Putamen (tissue), 1 donor: ENCODE data around the gene TMEM205.
"Not testable (repeated sequence)": the region's sequence is repeated elsewhere in the genome, so short reads cannot be mapped to it uniquely, and the experiment has no call there.

Experiments used
- DNase-seq: peaks from one replicate; pipeline ENCODE4 v3.0.0-alpha.2; 2016; ENCODE audit warnings: low spot score

TMEM205 gene

DNA sequence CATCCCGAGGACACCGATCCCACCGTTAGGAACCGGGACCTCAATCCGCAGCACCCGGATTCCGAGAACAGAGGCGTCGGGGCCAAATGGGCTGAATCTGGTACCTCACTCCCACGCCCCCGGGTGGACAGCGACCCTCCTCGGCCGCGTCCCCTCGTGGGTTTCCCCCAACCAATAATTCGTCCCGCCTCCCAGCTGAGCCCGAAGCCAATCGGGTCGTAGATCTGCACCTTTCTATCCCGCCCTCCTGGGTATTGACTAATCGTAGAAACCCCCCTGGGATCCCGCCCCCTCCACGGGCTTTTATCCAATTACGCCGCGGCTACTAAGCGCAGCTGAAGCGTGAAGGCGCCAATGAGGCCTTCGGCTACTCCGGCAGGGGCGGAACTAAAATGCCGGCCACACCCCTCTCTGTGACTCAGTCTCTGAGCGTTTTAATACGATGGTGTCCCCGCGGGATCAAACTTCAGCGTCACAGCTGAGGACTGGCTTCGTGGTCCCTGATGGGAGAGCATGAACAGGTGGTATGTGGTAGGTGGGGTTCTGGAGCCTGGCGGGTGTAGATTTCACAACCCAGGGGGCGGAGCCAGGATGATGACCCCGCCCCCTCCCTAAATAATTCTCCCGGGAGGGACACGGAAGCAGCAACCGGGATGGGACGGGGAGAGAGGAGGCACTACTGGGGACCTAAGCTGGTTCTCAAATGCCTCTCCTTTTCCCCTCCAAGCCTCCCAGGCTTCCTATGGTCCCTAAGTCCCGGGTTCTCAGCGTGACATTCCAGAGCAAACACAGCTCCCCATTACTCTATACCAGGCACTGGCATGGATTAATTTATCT lies at the start of gene TMEM205, which contains the start of gene CCDC159:
TSS of gene TMEM205 (minus strand) at position 165 of the 837 bp plus-strand sequence. CDS start 649 bp downstream, outside the sequence.
TSS of gene CCDC159 (plus strand) at position 416 of the 837 bp plus-strand sequence. CDS start at position 504, 88 bp downstream.
- peak; percentile 99 for DNase-seq

DNA sequence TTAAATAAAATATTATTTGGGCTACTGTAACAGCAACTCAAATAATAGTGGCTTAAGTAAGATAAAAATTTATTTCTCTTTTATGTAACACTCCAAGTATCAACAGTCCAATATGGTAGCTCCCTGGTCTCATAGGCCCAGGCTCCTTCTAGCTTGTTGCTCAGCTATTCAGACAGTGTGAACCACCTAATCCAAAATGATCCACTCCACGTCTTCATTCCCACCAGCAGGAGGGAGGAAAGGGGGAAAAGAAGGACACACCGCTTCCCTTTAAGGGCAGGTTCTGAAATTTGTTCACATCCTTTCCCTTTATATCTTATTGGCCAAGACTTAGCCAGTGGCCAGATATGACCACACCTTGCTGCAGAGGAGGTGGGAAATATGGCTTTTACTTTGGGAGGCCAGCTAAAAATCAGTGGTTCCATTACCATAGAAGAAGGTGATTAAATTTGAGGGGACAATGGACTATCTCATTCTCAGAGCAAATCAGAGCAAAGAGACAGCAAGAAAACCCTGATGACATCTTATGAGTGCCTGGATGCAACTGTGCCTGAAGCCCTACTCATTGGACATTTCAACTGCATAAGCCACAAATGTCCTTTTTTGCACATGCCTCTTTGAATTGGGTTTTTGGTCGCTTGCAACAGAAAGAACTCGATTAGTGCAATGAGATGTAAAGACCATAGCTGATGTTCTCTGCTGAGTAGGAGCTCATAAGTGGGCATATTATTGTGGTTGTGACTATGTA lies 45.0 kb upstream of the TMEM205 start:
- no peak for DNase-seq

DNA sequence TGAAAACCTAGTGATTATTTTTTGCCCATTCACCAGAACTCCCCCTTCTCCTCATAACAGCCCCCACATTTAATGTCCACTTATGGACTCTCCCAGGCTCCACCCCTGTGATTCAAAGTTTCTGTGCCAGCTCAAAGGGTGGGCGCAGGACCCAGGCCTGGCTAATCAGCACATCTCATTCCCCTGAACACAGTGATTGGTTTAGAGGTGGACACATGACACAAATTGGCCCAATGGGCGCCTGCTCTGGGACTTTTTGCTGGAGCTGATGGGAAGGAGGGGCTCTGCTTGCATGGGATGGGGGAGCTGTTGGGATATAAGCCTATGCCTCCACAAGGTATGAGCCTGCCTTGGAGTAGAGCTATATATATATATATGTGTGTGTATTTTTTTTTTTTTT lies 44.3 kb upstream of the TMEM205 start:
- no peak for DNase-seq

DNA sequence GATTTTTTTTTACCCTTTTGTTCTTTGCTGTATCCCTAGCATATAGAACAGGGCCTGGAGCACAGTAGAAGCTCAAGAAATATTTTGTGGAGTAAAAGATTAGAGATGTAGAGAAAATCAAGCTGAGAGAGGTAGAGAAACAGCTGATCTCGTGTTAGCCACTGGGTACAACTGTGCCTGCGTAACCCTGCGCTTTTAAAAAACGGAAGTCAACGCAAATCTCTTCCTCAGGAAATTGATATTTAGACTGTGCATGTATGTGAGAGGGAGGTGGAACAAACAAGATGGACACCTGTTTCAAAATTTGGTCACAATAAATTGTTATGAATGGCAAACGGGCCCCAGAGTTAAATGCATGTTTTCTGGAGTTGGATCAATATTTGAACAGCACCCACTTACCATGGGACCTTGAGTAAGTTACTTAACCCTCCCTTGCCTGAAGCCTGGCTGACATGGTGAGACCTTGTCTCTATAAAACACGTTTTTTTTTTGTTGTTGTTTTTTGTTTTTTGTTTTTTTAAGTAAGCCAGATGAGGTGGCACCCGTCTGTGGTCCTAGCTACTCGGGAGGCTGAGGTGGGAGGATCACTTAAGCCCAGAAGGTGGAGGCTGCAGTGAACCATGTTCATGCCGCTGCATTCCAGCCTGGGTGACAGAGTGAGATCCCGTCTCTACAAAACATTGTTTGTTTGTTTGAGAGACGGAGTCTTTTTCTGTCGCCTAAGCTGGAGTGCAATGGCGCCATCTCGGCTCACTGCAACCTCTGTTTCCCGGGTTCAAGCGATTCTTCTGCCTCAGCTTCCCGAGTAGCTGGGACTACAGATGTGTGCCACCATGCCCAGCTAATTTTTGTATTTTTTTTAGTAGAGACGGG lies 41.3 kb upstream of the TMEM205 start:
- DNase-seq, result no peak

DNA sequence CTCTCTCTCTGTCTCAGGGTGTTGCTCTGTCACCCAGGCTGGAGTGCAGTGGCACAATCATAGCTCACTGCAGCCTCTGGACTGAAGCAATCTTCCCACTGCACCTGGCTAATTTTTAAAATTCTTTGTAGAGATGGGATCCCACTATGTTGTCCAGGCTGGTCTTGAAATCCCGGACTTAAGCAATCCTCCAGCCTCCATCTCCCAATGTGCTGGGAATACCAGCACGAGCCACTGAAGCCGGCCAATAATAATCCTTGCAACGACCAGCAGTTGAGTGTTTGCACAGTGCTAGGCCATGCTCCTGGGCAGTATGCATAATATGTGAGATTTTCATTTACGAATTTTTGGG lies 38.7 kb upstream of the TMEM205 start:
- DNase-seq, result no peak

DNA sequence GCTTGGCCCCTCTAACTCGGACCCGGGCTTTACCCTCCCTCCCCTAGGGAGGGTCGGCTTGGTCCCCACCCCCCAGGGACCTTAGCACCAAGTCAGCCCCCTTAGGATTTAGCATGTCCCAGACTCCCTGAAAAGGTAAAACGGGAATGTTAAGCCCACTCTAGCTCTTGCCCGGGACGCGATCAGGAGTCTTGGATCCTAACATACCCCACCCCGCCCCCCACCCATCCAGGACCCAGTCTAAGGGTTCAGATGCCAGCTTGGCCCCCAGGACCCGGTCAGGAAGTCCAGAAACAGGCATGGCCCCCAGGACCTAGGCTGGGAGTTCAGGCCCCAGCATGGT lies 37.6 kb upstream of the TMEM205 start:
- no peak for DNase-seq

DNA sequence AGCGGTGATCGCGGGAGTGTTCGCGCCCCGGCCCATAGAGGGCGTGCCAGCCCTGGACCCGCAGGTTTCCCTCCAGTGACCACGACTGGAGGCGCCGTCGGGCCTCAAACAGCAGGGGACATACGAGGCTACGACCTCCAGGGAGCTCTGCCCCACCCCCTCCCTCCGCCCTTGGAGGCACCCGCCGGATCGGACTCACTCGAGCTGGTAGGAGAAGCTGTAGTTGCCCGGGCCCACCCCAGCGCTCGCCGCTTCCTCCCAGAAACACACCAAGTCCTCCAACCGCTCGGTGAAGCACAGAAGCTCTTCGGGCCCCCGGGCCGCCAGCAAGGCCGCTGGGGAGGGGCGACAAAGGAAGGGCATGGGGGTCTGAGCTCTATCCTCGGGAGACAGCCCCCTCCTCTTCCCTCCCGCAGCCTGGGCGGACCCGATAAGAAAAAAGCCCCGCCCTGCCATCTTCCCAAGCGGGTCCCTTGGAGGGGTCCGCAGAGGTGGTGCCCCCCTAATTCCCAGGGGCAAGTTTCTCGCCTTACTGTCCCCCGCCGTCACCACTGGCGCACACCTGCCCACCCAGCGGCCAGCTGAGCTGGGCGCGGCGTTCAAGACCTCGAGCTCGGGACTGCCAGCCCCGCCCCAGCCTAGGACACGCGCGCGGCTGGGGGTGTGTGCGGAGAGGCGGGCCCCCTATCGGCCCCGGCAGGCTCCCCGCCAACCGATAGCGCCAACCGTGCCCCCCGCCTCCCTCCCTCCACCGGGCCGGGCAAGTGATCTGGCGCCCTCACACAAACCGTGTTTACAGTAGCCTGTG lies 37.0 kb upstream of the TMEM205 start:
- DNase-seq, result no peak

DNA sequence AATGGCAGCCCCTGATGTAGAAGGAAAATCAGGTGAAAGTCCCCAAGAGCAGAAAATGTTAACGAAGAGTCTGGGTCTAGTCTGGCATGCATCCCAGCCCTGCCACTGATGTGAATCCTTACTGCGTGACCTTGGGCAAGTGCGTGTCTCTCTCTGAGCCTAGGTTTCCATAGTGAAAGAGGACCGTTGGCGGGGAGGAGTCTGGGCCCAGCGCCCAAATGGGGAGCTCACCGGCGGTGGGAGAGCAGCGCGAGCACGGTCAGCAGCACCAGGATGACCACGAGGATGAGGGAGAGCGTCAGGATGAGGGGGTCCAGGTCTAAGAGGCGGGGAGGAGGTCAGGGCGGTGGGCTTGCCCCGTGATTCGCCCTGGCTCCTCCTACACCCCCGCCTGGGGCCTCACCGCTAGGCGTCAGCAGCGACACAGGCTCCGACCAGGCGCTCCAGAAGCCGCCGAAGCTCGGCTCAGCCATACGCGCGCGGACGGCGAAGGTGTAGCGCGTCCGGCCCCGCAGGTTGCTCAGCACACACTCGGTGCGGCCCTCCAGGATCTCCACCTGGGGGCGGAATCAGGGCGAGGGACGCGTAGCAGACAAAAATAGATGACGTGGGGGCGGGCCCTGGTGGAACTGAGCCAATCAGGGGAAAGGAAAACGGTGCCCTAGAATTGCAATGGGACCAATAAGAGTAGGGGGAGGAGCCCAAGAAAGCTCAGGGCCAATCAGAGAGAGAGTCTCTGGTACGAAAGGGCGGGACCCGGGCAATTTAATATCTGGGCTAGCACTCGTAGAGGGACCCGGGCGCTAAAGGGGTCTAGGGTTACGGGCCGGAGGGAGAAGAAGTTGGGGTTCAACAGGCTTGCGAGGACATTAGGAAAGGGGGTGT lies 34.8 kb upstream of the TMEM205 start:
- DNase-seq, result peak; percentile 95

DNA sequence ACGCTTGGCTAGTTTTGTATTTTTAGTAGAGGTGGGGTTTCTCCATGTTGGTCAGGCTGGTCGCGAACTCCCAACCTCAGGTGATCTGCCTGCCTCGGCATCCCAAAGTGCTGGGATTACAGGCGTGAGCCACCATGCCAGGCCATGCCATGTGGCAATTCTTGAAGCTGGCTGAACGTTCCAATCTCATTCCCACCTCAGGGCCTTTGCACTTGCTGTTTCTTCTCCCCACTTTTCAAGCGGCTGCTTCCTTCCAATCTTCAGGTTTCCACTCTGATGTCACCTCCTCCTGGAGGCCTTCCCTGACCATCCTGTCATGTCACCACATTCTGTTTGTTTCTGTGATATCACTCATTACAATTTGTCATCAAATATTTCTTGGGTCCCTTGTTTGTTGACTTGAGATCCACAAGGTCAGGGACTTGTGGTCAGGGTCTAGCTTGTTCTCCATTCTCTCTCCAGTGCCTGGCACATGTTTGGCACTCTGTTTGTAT lies 33.8 kb upstream of the TMEM205 start:
- DNase-seq, result no peak

DNA sequence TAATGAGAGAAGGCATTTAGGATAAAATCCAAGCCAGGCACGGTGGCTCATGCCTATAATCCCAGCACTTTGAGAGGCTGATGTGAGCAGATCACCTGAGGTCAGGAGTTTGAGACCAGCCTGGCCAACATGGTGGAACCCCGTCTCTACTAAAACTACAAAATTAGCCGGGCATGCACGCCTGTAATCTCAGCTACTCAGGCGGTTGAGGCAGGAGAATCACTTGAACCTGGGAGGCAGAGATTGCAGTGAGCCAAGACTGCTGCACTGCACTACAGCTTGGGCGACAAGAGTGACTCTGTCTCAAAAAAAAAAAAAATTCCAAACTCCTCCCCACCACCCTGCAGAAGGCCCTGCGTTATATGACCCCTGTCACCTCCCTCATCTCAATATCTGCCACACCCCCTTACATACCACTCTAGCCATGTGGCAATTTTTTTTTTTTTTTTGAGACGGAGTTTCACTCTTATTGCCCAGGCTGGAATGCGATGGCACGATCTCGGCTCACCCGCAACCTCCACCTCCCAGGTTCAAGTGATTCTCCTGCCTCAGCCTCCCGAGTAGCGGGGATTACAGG lies 33.3 kb upstream of the TMEM205 start:
- not testable (repeated sequence) for DNase-seq

DNA sequence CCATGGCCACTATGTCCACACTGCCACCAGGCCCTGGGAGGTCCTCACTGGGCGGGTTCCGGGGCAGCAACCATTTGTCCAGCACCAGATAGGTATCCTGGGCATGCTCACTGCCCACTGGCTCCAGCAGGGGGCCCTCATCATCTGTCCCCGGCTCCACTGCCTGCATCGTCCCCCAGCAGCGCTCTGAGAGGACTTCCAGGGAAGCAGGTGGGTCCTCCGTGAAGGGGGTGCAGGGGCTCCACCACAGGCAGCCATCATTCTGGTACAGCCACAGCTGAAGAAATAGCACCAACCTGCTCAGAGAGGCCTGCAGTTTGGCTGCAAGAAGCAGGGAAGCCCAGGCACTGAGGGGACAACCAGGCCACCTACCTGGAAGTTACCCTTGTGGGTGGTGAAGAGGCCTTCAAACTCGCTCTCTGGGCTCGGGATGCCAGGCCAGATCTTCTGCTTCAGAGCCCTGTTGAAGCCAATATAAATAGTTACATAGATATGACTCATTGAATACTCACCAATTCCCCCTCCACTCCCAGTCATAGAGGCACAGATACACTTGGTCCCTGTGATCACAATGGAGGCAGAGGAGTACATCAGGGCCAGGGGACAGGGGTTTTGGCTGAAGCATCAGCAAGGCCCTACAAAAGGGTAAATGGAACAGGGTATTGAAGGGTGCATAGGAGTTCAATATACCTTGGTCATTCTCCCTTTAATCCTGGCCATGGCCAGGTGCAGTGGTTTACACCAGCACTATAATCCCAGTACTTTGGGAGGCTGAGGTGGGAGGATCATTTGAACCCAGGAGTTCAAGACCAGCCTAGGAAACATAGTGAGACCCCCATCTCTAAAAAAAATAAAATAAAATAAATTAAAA lies 32.5 kb upstream of the TMEM205 start:
- no peak for DNase-seq

DNA sequence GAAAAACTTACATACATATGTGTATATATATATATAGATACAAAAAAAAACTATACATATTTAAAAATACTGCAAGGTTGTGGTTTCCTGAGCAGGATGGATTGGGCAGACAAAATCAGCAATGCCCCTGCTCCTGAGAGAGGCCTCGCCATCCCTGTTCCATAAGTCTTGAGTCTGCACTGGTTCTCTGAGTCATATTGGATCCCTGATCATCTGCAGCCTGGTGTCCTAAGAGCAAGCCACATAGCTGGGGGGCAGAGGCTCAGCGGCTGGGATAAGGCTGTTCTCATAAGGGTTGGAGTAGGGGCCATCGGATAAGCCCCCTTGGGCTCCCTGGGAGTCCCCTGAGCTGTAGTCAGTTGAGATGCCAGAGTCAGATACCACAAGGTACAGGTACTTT lies 31.7 kb upstream of the TMEM205 start:
- no peak for DNase-seq

DNA sequence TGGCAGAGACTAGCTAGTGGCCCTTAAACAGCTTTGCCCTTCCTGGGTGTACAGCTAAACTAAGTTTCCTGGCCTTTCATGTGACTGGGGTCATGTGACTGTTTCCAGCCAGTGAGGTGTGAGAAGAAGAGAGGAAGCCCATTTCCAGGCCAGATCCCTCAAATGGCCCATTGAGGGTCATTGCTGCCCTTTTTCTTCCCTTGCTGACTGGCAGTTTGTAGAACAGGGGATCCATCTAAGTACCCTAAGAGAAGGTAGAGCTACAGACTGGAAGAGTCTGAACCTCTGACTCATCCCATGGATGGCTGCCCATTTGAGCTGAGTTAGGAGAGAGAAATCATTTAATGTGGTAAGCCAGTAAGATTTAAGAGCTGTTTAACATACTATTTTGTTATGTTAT lies 31.2 kb upstream of the TMEM205 start:
- DNase-seq, result no peak

DNA sequence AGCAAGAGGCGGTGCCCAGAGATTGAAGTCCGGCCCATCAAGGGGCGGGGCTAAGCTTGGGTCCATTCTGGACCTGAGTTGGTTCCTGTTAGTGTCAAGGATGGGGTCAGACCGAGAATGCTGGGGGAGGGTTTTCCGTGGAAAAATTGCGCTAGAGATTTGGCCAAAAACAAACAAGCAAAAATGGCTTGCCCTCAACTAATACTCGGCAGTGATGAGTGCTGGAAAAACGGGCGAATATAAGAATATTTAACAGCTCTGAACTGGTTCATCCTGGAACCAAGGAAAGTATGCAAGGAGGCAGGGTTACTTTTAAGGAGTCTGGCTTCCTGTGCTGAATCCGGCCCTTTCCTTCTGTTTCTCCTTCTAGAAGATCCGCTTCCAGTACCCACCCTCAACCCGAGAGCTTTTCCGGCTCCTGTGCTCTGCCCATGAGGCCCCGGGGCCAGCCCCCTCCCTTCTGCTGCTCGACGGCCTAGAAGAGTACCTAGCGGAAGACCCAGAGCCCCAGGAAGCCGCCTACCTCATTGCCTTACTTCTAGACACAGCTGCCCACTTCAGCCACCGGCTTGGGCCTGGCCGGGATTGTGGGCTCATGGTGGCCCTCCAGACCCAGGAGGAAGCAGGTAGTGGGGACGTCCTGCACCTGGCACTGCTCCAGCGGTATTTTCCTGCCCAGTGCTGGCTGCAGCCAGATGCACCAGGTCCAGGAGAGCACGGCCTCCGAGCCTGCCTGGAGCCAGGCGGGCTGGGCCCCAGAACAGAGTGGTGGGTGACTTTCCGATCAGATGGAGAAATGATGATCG lies 29.3 kb upstream of the TMEM205 start:
- no peak for DNase-seq

DNA sequence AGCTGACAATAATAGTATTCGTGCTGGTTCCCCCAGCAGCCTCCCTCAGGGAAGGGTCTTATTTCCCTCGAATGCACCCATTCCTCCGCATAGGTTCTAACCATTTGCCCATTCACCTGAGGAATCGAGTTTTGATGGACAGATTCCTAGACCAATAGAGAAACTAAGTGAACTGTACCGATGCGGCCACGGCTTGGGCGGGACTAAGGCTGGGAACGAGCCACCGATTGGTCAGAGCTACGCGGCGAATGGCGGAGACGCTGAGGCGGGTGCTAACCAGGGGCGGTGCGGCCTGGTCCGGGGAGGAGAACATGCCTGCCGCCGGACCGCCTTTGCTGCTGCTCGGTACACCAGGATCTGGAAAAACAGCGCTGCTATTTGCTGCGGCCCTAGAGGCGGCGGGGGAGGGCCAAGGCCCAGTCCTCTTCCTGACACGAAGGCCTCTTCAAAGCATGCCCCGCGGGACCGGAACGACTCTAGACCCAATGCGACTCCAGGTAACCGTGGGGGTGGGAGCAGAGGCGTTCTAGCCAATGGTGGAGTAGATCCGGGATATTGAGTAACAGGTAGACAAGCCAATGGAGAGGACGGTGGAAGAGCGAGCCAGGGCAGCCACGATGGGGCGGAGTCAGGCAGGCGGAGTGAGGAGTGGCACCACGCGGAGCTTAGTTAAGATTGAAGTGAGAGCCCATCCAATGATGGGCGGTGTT lies 28.5 kb upstream of the TMEM205 start, which contains the start of gene SWSAP1:
TSS of gene SWSAP1 (plus strand) at position 234 of the 710 bp plus-strand sequence. CDS start at position 249, 15 bp downstream.
- peak; percentile 100 for DNase-seq

DNA sequence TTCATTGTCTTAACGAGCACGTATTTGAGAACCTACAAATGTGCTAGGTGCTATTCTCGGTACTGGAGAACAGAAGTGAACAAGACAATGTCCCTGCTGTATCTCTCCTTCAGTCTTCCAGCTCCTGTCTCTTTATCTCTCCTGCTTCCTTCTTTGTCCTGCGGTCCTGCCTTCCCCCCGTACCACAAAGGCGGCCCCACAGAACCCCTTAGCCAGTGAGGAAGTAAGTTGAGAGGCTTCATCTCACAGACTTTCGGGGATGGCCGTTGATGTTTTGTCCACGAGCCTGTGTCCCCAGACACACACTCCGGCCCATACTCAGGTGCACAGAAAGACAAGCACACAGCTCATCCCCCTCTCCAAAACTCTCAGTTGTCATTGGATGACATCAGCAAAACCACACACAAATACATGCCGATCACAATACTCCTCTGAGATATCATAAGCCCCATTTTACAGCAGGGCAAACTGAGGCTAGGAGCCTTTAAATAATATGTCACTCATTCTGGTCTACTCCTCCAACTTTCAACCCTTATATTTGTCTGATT lies 27.9 kb upstream of the TMEM205 start:
- no peak for DNase-seq
